HG03045 (cell line): ENCODE results near the gene SLC2A3.
A peak's percentile ranks its signal among the peaks of the same experiment; 100 is the strongest.
"Not testable (repeated sequence)": the region's sequence is repeated elsewhere in the genome, so short reads cannot be mapped to it uniquely, and the experiment has no call there.

Experiments
- ATAC-seq: cut with Tn5 transposase; IDR thresholded peaks from one replicate; pipeline ENCODE4 v1.9.1; 2021; ENCODE audit warnings: mild to moderate bottlenecking, moderate library complexity; ENCODE audit not compliant: unreplicated experiment

Gene SLC2A3

DNA sequence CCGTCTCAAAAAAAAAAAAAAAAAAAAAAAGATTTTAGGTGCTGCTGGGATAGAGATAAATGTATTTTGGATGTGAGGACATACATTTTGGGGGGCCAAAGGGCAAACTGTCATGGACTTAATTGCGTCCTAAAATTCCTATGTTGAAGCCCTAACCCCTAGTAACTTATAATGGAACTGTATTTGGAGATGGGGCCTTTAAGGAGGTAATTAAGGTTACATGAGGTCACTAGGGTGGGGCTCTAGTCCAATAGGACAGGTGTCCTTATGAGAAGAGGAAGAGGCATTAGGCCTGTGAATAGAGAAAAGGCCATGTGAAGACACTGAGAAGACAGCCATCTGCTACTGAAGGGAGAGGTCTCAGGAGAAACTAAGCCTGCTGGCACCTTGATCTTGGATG, 17.9 kb upstream of the SLC2A3 start:
- not testable (repeated sequence) for ATAC-seq

GRCh38 chr12:7951671-7952070, 15.7 kb upstream of the SLC2A3 start:
- no peak for ATAC-seq

DNA sequence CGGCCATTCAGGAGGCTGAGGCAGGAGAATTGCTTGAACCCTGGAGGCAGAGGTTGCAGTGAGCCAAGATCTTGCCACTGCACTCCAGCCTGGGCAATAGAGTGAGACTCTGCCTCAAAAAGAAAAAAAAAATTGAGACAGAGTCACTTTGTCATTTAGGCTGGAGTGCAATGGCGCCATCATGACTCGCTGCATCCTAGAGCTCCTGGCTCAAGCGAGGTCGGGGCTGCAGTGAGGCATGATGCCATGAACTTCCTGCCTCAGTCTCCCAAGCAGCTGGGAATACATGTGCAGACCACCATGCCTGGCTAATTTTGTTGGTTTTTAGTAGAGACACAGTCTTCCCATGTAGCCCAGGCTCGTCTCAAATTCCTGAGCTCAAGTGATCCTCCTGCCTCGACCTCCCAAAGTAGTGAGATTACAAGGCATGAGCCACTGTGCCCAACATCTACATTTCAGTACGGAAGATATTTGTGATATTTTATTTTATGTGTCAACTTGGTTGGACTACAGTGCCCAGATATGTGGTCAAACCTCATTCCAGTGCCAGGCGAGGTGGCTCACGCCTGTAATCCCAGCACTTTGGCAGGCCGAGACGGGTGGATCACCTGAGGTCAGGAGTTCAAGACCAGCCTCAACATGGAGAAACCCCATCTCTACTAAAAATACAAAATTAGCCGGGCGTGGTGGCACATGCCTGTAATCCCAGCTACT, 14.4 kb upstream of the SLC2A3 start:
- ATAC-seq = not testable (repeated sequence)

DNA sequence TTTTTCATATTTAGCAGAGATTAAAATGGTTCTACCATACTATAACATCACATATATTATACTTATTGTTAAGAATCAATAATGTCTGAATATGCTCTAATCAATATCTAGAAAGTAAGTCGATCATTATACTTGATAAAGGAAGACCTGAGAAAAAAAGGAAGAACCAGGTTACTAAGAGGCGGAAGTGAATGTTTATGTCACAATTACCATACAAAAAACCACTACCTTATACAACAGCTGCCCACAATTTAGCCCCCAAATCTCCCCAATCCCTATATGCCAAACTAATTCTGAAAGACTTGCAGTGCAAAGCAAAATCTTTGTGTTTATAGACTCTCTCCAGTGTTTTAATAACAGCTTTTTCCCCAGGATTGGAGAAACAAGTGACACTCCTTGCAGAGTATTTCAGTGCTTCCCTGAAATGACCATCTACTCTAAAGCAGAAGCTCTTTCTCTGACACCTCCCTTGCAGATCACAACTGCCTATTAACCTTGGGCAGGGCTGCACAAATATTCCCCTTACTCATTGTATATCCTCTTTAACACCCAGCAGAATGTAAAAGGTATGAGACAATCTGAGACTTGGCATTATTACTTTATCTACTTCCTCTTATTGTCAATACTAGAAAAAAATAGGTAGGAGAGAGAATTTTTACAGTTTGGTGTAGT, 12.7 kb upstream of the SLC2A3 start:
- ATAC-seq = no peak

- no peak for ATAC-seq
Observed at GRCh38 chr12:7947011-7947410, 11.0 kb upstream of the SLC2A3 start.

GRCh38 chr12:7944760-7945159, 8.8 kb upstream of the SLC2A3 start:
- ATAC-seq = not testable (repeated sequence)

- no peak for ATAC-seq
Observed at GRCh38 chr12:7940906-7941305, 4.9 kb upstream of the SLC2A3 start.

GRCh38 chr12:7937833-7938506, 2.0 kb upstream of the SLC2A3 start:
- ATAC-seq = no peak

DNA sequence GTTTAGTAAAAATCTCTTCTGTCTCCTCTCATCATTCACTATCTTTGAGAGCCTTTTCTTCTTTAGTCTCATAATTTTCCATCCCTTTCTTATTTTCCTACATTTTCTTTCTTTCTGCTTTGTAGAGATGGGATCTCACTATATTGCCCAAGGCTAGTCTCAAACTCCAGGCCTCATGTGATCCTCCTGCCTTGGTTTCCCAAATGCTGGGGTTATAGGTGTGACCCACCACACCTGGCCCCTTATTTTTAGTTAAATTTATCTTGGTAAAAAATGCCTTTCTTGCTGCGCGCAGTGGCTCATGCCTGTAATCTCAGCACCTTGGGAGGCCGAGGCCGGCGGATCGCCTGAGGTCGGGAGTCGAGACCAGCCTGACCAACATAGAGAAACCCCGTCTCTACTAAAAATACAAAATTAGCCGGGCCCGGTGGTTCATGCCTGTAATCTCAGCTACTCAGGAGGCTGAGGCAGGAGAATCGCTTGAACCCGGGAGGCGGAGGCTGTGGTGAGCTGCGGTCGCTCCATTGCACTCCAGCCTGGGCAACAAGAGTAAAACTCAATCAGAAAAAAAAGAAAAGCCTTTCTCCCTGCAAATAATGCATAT, 996 bp downstream of the SLC2A3 start:
- ATAC-seq = no peak

DNA sequence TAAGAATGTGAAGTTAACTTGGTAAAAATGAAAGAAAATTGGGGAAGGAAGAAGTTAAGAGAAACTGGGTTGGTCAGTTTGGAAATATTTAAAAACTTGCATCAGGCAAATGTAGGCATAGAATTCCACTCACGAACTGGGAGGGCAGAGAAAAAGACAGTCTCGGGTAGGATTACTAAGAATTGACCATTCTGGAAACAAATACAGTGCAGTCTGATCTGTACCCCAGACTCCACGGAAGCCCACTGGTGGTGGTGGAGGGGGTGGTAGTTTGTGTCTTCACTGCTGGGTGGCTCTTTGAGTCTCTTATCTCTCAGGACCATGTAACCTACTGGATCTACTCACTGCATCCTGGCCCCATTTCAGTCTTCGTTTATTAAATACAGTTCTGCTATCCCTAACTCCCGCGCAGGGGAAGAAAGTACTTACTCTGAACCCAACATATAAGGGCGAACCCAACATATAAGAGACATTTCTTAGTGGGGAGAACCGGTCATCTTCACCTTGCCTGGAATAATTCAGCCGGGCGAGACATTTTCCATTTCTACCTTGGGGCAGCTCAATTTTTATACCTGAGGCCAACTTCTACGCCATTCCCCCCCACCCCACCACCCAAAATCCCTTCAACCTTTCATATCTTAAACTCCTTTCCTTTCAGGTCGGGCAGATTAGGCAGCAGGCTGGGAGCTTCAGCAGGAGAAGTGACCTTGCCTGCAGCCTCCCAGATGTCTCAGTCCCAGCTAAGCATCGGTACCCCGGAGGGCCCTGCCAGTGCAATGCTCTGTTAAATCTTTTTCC, 1.7 kb downstream of the SLC2A3 start:
- no peak for ATAC-seq

GRCh38 chr12:7933255-7933726, 2.7 kb downstream of the SLC2A3 start:
- ATAC-seq = peak; percentile 75

- not testable (repeated sequence) for ATAC-seq
Observed at GRCh38 chr12:7932599-7933240, 3.3 kb downstream of the SLC2A3 start.

GRCh38 chr12:7929083-7929792, 6.7 kb downstream of the SLC2A3 start:
- no peak for ATAC-seq

DNA sequence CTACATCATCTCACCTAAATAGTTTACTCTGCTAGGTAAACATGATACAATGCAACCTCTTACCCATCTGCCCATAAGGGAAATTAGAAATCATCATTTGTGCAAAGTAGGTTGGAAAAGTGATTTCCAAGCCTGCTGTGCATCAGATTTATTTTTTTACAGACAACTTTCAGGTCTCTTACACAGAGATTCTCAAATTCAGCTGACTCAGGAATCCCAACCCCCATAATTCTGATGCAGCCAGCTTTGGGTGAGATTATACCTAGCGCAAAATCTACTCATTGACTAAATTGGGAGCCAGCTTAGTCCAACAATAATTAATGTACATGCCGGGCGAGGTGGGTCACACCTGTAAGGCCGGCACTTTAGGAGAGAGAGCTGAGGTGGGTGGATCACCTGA, 8.5 kb downstream of the SLC2A3 start:
- ATAC-seq = no peak

DNA sequence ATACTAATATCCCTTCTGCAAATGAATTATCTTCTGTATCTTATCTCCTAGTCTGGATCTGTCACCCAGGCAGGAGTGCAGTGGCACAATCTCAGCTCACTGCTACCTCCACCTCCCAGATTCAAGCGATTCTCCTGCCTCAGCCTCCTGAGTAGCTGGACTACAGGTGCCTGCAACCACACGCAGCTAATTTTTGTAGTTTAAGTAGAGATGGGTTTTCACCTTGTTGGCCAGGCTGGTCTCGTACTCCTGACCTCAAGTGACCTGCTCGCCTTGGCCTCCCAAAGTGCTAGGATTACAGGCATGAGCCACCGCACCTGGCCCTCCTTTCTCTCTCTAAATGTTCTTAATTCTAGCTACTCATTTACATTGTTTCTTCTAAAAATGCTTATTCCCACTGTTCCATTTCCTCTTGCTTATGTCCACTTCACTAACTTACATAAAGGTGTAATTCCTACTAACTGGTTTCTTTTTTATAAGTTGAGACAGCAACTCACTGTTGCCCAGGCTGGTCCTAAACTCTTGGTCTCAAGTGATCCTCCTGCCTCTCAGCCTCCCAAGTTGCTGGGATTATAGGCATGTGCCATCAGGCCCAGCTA, 9.8 kb downstream of the SLC2A3 start:
- ATAC-seq = not testable (repeated sequence)

GRCh38 chr12:7923241-7924236, 12.4 kb downstream of the SLC2A3 start:
- no peak for ATAC-seq

DNA sequence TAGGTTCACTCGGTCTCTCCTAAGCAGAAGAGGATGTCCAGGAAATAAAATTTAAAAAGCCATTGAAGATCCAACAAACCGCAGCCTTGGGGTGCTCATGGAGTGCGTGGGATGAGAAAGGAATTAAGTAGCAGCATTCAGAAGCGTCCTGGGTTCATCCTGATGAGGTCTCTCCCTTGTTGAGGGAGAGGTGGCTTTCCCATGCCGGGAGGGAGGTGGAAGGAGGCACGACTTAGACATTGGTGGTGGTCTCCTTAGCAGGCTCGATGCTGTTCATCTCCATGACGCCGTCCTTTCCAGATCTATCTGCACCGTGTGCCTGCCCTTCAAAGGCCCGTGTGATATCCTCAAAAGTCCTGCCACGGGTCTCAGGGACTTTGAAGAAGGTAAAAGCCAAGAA, 14.8 kb downstream of the SLC2A3 start:
- not testable (repeated sequence) for ATAC-seq

- not testable (repeated sequence) for ATAC-seq
Observed at GRCh38 chr12:7918268-7918590, 17.8 kb downstream of the SLC2A3 start.
